H9 (cell line): ENCODE results near the gene HIVEP1. TPM values are rescaled to one million over a fixed set of nuclear protein-coding genes. Genes with fewer than 3 reads are reported as not detected.

Experiments used
- DNase-seq: peaks from one replicate; pipeline ENCODE4 v3.0.0-alpha.2; 2017
- H2AFZ ChIP-seq: one replicate; pipeline ENCODE4 v1.6.1; 2013; ENCODE audit warnings: mild to moderate bottlenecking, low read length, control low read depth, moderate library complexity
- H2AK5ac ChIP-seq: 2 replicates; pipeline ENCODE4 v1.6.1; 2013; ENCODE audit warnings: low read length, control low read depth, mixed read lengths; ENCODE audit not compliant: insufficient read length
- H2BK120ac ChIP-seq: one replicate; pipeline ENCODE4 v1.6.1; 2013; ENCODE audit warnings: low read depth, mild to moderate bottlenecking, low read length, control low read depth, inconsistent platforms; ENCODE audit not compliant: poor library complexity, severe bottlenecking
- H2BK12ac ChIP-seq: 2 replicates; pipeline ENCODE4 v1.6.1; 2013; ENCODE audit warnings: low read length, control low read depth, mixed read lengths, low read depth; ENCODE audit not compliant: insufficient read length
- H2BK15ac ChIP-seq: 2 replicates; pipeline ENCODE4 v1.6.1; 2013; ENCODE audit warnings: low read depth, low read length, control low read depth
- H2BK20ac ChIP-seq: one replicate; pipeline ENCODE4 v1.6.1; 2013; ENCODE audit warnings: low read depth, mild to moderate bottlenecking, low read length, control low read depth, inconsistent platforms; ENCODE audit not compliant: poor library complexity, severe bottlenecking
- H2BK5ac ChIP-seq: 2 replicates; pipeline ENCODE4 v1.6.1; 2013; ENCODE audit warnings: low read length, control low read depth, mixed read lengths; ENCODE audit not compliant: insufficient read length
- H3K14ac ChIP-seq: 2 replicates; pipeline ENCODE4 v1.6.1; 2013; ENCODE audit warnings: low read length, control low read depth; ENCODE audit not compliant: insufficient read depth
- H3K18ac ChIP-seq: 2 replicates; pipeline ENCODE4 v1.6.1; 2013; ENCODE audit warnings: low read depth, mild to moderate bottlenecking, mixed read lengths, low read length, control low read depth; ENCODE audit not compliant: insufficient read length
- H3K23ac ChIP-seq: 2 replicates; pipeline ENCODE4 v1.6.1; 2013; ENCODE audit warnings: low read length, control low read depth, mixed read lengths, low read depth; ENCODE audit not compliant: insufficient read length
- H3K23me2 ChIP-seq: 2 replicates; pipeline ENCODE4 v1.6.1; 2013; ENCODE audit warnings: low read depth, mild to moderate bottlenecking, mixed read lengths, low read length, control low read depth; ENCODE audit not compliant: insufficient read length, poor library complexity, severe bottlenecking
- H3K27ac ChIP-seq: 2 replicates; pipeline ENCODE4 v1.5.1; 2013; ENCODE audit warnings: low read length, control low read depth, mixed read lengths, low read depth; ENCODE audit not compliant: insufficient read length
- H3K27me3 ChIP-seq: 2 replicates; pipeline ENCODE4 v1.6.1; 2013; ENCODE audit warnings: low read length, control low read depth, inconsistent platforms; ENCODE audit not compliant: insufficient read depth
- H3K4ac ChIP-seq: 2 replicates; pipeline ENCODE4 v1.6.1; 2013; ENCODE audit warnings: low read depth, mild to moderate bottlenecking, control low read depth, inconsistent platforms, low read length, moderate library complexity
- H3K4me1 ChIP-seq: 2 replicates; pipeline ENCODE4 v1.6.1; 2013; ENCODE audit warnings: low read length, control low read depth, inconsistent platforms; ENCODE audit not compliant: insufficient read depth
- H3K4me2 ChIP-seq: 2 replicates; pipeline ENCODE4 v1.6.1; 2013; ENCODE audit warnings: low read length, control low read depth, mixed read lengths; ENCODE audit not compliant: insufficient read length, insufficient read depth
- H3K56ac ChIP-seq: 2 replicates; pipeline ENCODE4 v1.6.1; 2013; ENCODE audit warnings: low read depth, mild to moderate bottlenecking, mixed read lengths, low read length, control low read depth; ENCODE audit not compliant: insufficient read length
- H3K79me1 ChIP-seq: 2 replicates; pipeline ENCODE4 v1.6.1; 2013; ENCODE audit warnings: low read depth, mild to moderate bottlenecking, moderate library complexity, low read length, control low read depth, inconsistent platforms; ENCODE audit not compliant: insufficient read depth, poor library complexity, severe bottlenecking
- H3K79me2 ChIP-seq: 2 replicates; pipeline ENCODE4 v1.6.1; 2013; ENCODE audit warnings: low read length, control low read depth, inconsistent platforms; ENCODE audit not compliant: insufficient read depth
- H3K9ac ChIP-seq: 2 replicates; pipeline ENCODE4 v1.6.1; 2013; ENCODE audit warnings: low read length, control low read depth, mixed read lengths; ENCODE audit not compliant: insufficient read length; ENCODE audit errors: extremely low read depth
- H3K9me3 ChIP-seq: one replicate; pipeline ENCODE4 v1.6.1; 2013; ENCODE audit warnings: low read depth, low read length, inconsistent platforms; ENCODE audit not compliant: control insufficient read depth
- H3T11ph ChIP-seq: one replicate; pipeline ENCODE4 v1.6.1; 2013; ENCODE audit warnings: mild to moderate bottlenecking, low read length, control low read depth, inconsistent platforms
- H4K20me1 ChIP-seq: one replicate; pipeline ENCODE4 v1.6.1; 2013; ENCODE audit not compliant: control insufficient read depth, insufficient read length, insufficient read depth
- H4K5ac ChIP-seq: 2 replicates; pipeline ENCODE4 v1.6.1; 2013; ENCODE audit warnings: low read depth, mild to moderate bottlenecking, mixed read lengths, low read length, control low read depth; ENCODE audit not compliant: insufficient read length
- H4K8ac ChIP-seq: replicated peaks from 2 replicates; pipeline ENCODE4 v1.6.1; 2013; ENCODE audit warnings: low read length, control low read depth, mixed read lengths, low read depth; ENCODE audit not compliant: insufficient read length
- H4K91ac ChIP-seq: 2 replicates; pipeline ENCODE4 v1.6.1; 2013; ENCODE audit warnings: low read depth, mild to moderate bottlenecking, moderate library complexity, mixed read lengths, low read length, control low read depth; ENCODE audit not compliant: insufficient read length
- H3K27ac Mint-ChIP-seq, 3 experiments: 2 replicates in 2 of 3; 3 replicates in 1 of 3; pipeline ENCODE4 v1.8.0; 2020 to 2021; ENCODE audit warnings: mixed read lengths in 3 of 3, mild to moderate bottlenecking in 1 of 3, moderate library complexity in 1 of 3
- H3K27me3 Mint-ChIP-seq: 2 replicates; pipeline ENCODE4 v1.8.0; 2021; ENCODE audit warnings: low read depth, mild to moderate bottlenecking, moderate library complexity, mixed read lengths
- H3K36me3 Mint-ChIP-seq, 3 experiments: 2 replicates in 2 of 3; 3 replicates in 1 of 3; pipeline ENCODE4 v1.8.0; 2020 to 2021; ENCODE audit warnings: low read depth in 3 of 3, mixed read lengths in 3 of 3; ENCODE audit not compliant: insufficient read depth in 1 of 3
- H3K4me1 Mint-ChIP-seq, 2 experiments: 2 replicates each; pipeline ENCODE4 v1.8.0; 2020; ENCODE audit warnings: mixed read lengths in 2 of 2
- H3K4me3 Mint-ChIP-seq, 2 experiments: 2 replicates in 1 of 2; 3 replicates in 1 of 2; pipeline ENCODE4 v1.8.0; 2020 to 2021; ENCODE audit warnings: mild to moderate bottlenecking in 2 of 2, mixed read lengths in 2 of 2, moderate library complexity in 1 of 2
- H3K9me3 Mint-ChIP-seq, 2 experiments: 2 replicates in 1 of 2; 3 replicates in 1 of 2; pipeline ENCODE4 v1.8.0; 2020; ENCODE audit warnings: mild to moderate bottlenecking in 2 of 2, mixed read lengths in 2 of 2, moderate library complexity in 1 of 2
- WGBS: extraction: QIAGEN DNeasy Blood & Tissue Kit; methylation state at CpG from one replicate; pipeline ENCODE4 v1.1.7; 2013; ENCODE audit warnings: missing lambda C conversion rate, low lambda C conversion rate, mixed read lengths; ENCODE audit not compliant: insufficient read length; ENCODE audit errors: extremely low coverage; 5-methylcytosine and 5-hydroxymethylcytosine counted together
- total RNA-seq: library from RNA; stranded (reverse); gene quantifications from 2 replicates; pipeline ENCODE4 v1.2.1, GENCODE V29; 2021
- TF ChIP-seq, protein P1 (sequence below): fragments of 200-600 bp; sonication (generic); conservative IDR thresholded peaks from 3 replicates; pipeline ENCODE4 v1.8.0; 2021; ENCODE audit warnings: antibody characterized with exemption, mild to moderate bottlenecking

The HIVEP1 gene
- total RNA-seq, 1 experiment from 2014 or later, result 44.2 TPM

DNA sequence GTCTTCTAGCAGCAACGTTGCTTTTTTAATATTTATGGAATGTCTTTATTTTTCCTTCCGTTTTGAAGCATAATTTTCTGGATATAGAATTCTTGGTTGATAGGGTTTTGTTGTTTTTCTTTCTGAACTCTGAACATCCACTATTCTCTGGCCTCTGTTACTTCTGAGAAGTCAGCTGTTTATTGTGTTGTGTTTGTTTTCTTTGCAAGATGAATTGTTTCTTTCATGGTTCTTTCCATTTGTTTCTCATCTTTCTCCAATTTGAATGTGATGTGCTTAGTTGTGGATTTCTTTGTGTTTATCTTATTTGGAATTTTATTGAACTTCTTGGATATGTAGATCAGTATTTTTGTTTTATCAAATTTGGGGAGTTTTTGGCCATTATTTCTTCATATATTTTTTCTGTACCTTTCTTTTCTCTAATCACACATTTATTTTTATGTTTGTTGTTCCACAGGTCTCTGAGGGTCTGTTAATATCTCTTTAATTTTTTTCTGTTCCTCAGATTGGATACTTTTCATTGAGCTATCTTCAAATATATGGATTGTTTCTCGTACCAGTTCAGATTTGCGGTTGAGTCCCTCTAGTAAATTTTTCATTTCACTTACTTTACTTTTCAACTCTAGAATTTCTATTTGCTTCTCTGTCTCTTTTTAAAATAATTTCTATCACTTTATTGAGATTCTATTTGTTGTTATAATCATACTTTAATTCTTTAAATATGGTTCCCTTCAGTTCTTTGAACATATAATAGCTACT, 18.0 kb downstream of the HIVEP1 start:
- no peak overlapping the region for H2BK15ac ChIP-seq

More for the DNA sequence above, 18.0 kb downstream of the HIVEP1 start:
- H3K4me3 Mint-ChIP-seq, result no peak overlapping the region
- H3K79me1 ChIP-seq, result peaks cover 7% of the 10 kb centered on the region
- no peak overlapping the region for H3K23ac ChIP-seq
- H2BK12ac ChIP-seq, result no peak overlapping the region
- no peak overlapping the region for H3T11ph ChIP-seq
- H2BK120ac ChIP-seq, result no peak overlapping the region
- H3K9me3 ChIP-seq, result no peaks in the 10 kb centered on the region
- no peak overlapping the region for H4K91ac ChIP-seq
- no peak overlapping the region for H3K18ac ChIP-seq
- no peak overlapping the region for H3K4ac ChIP-seq
- TF ChIP-seq, protein P1, sequence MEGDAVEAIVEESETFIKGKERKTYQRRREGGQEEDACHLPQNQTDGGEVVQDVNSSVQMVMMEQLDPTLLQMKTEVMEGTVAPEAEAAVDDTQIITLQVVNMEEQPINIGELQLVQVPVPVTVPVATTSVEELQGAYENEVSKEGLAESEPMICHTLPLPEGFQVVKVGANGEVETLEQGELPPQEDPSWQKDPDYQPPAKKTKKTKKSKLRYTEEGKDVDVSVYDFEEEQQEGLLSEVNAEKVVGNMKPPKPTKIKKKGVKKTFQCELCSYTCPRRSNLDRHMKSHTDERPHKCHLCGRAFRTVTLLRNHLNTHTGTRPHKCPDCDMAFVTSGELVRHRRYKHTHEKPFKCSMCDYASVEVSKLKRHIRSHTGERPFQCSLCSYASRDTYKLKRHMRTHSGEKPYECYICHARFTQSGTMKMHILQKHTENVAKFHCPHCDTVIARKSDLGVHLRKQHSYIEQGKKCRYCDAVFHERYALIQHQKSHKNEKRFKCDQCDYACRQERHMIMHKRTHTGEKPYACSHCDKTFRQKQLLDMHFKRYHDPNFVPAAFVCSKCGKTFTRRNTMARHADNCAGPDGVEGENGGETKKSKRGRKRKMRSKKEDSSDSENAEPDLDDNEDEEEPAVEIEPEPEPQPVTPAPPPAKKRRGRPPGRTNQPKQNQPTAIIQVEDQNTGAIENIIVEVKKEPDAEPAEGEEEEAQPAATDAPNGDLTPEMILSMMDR, result no peak
- H3K27me3 Mint-ChIP-seq, result no peaks in the 10 kb centered on the region
- H2BK20ac ChIP-seq, result no peak overlapping the region
- DNase-seq, result no peak
- peaks cover 22 to 29% (median 25%) of the 10 kb centered on the region in 3 experiments for H3K36me3 Mint-ChIP-seq
- peak overlapping the region in 2 of 3 experiments; percentile 27; a peak in 1 of 7 replicates for H3K27ac Mint-ChIP-seq
- peaks cover 32% of the 10 kb centered on the region; the same call in 1 of the 2 replicates for H3K79me2 ChIP-seq
- no peak overlapping the region for H3K56ac ChIP-seq
- no peak overlapping the region for H3K14ac ChIP-seq
- no peak overlapping the region for H3K9ac ChIP-seq
- H3K23me2 ChIP-seq, result no peaks in the 10 kb centered on the region
- peaks cover 2% of the 10 kb centered on the region; the same call in 1 of the 2 replicates for H3K4me1 ChIP-seq
- no peak overlapping the region for H4K8ac ChIP-seq
- peaks cover 26 to 36% of the 10 kb centered on the region in 2 experiments for H3K4me1 Mint-ChIP-seq
- H3K4me2 ChIP-seq, result no peak overlapping the region
- H4K5ac ChIP-seq, result no peak overlapping the region
- no peaks in the 10 kb centered on the region for H4K20me1 ChIP-seq
- H2AFZ ChIP-seq, result no peak overlapping the region
- no CpG with 5 or more reads among the region's 4 CpGs for WGBS
- no peak overlapping the region for H2AK5ac ChIP-seq
- H3K27ac ChIP-seq, result no peak overlapping the region
- peaks cover 3 to 5% of the 10 kb centered on the region in 2 experiments; a peak in 1 of 5 replicates for H3K9me3 Mint-ChIP-seq
- no peaks in the 10 kb centered on the region for H3K27me3 ChIP-seq
- H2BK5ac ChIP-seq, result no peak overlapping the region
